HG03064 (cell line): ENCODE measurements around the gene UBALD2.

Experiments
- ATAC-seq: cut with Tn5 transposase; IDR thresholded peaks from one replicate; pipeline ENCODE4 v1.9.1; 2021; ENCODE audit warnings: low read depth; ENCODE audit not compliant: unreplicated experiment

UBALD2 gene

GRCh38 chr17:76307966-76308338, 42.8 kb downstream of the UBALD2 start, which contains the start of gene QRICH2:
QRICH2 (minus strand) TSS chr17:76308276; CDS start chr17:76307998, 278 bp downstream.
- no peak for ATAC-seq

GRCh38 chr17:76309461-76309860, 44.3 kb downstream of the UBALD2 start:
- no peak for ATAC-seq

- no peak for ATAC-seq
These were observed 47.6 kb downstream of the UBALD2 start for GRCh38 chr17:76312735-76313134.

- no peak for ATAC-seq
These were observed 49.5 kb downstream of the UBALD2 start for GRCh38 chr17:76314392-76315227.

GRCh38 chr17:76317535-76317934, 52.4 kb downstream of the UBALD2 start:
- ATAC-seq = no peak

GRCh38 chr17:76318586-76318985, 53.4 kb downstream of the UBALD2 start:
- no peak for ATAC-seq
